Kidney (tissue), 14 donors: ENCODE data around the gene SLC35A3. TPM values are rescaled to one million over a fixed set of nuclear protein-coding genes. Genes with fewer than 3 reads are reported as not detected.
"Not testable (repeated sequence)": the region's sequence is repeated elsewhere in the genome, so short reads cannot be mapped to it uniquely, and the experiment has no call there.

Source experiments
- DNase-seq, 5 donors: peaks; one replicate each; pipeline ENCODE4 v3.0.0-alpha.2; 2013 to 2020
- FAIRE-seq: peaks from 2 replicates; lab custom pipeline; 2012; peaks lifted over from hg19 to GRCh38; lab: Jason Lieb, UNC
- H3K27ac ChIP-seq, 2 donors: one replicate each; pipeline ENCODE4 v1.7.0; 2013; ENCODE audit warnings: low read depth in 2 of 2, low read length in 2 of 2, inconsistent platforms in 1 of 2
- H3K27me3 ChIP-seq: one replicate; pipeline ENCODE4 v1.7.1; 2013; ENCODE audit warnings: low read length, inconsistent platforms; ENCODE audit not compliant: control insufficient read depth, insufficient read depth
- H3K36me3 ChIP-seq, 3 donors: one replicate each; pipeline versions ENCODE4 v1.7.0 to v1.7.1; 2013; ENCODE audit warnings: low read length in 3 of 3, control low read depth in 1 of 3, inconsistent platforms in 1 of 3; ENCODE audit not compliant: insufficient read depth in 3 of 3, control insufficient read depth in 2 of 3
- H3K4me1 ChIP-seq, 3 donors: one replicate each; pipeline versions ENCODE4 v1.7.0 to v1.7.1; 2013; ENCODE audit warnings: low read length in 3 of 3, inconsistent platforms in 1 of 3, low read depth in 1 of 3; ENCODE audit not compliant: control insufficient read depth in 2 of 3, insufficient read depth in 2 of 3
- H3K4me3 ChIP-seq, 3 donors: one replicate each; pipeline versions ENCODE4 v1.7.0 to v1.8.1; 2013; ENCODE audit warnings: low read length in 3 of 3, control low read depth in 1 of 3, inconsistent platforms in 1 of 3
- H3K9ac ChIP-seq, 3 donors: one replicate each; pipeline versions ENCODE4 v1.7.0 to v1.7.1; 2013; ENCODE audit warnings: low read length in 3 of 3, control low read depth in 1 of 3, inconsistent platforms in 1 of 3
- H3K9me3 ChIP-seq, 3 donors: one replicate each; pipeline versions ENCODE4 v1.7.0 to v1.7.1; 2013; ENCODE audit warnings: low read length in 3 of 3, control low read depth in 1 of 3, inconsistent platforms in 1 of 3; ENCODE audit not compliant: control insufficient read depth in 2 of 3, insufficient read depth in 1 of 3
- CTCF ChIP-seq: IDR thresholded peaks from 3 replicates; pipeline ENCODE4 v1.5.1; 2012; ENCODE audit warnings: mild to moderate bottlenecking, moderate library complexity, borderline replicate concordance; ENCODE audit not compliant: insufficient read depth; ENCODE audit errors: extremely low read depth
- intact Hi-C: fragments of 100-400 bp; cut with DNase I; formaldehyde crosslinking; loops from one replicate; pipeline ENCODE4 v1.11.1; 2022
- polyA plus RNA-seq: library from polyadenylated mRNA; stranded (reverse); fragments of 350-450 nt; fragmentation: Illumina TruSeq; extraction: RNeasy Lipid Tissue Mini Kit (QIAGEN cat#74804); gene quantifications from one replicate; pipeline ENCODE4 v1.2.3, GENCODE V29; 2014; ENCODE audit warnings: low read depth, low replicate concordance; ENCODE audit not compliant: insufficient read depth
- total RNA-seq: library from RNA; stranded (reverse); fragmentation: NEBNext Ultra II Directional; extraction: Animal tissue kit (Norgen Biotek cat#: 25700); gene quantifications from one replicate; pipeline ENCODE4 v1.2.1, GENCODE V29; 2021
- donor health status: control.
- donor health status: control.
- donor health status: control.
- donor health status: control.
- donor health status: control.
- donor health status: DM: yes; HTN: yes; CAD: no.
- donor health status: Normal renal cell carcinoma (clear cell type).

SLC35A3 gene
- total and polyA plus RNA-seq, 2 donors from 2014 or later: 17.9 to 28.2 TPM

GRCh38 chr1:99975529-99975928, 5.7 kb downstream of the SLC35A3 start:
- H3K27me3 ChIP-seq: no peaks in the 10 kb centered on the region
- no peak overlapping the region for H3K9ac ChIP-seq
- H3K9me3 ChIP-seq: no peaks in the 10 kb centered on the region
- no peak for FAIRE-seq
- intact Hi-C loops: no loop called here
- H3K4me1 ChIP-seq: peaks cover 0 to 4% (median 0%) of the 10 kb centered on the region in 3 donors
- H3K27ac ChIP-seq: no peak overlapping the region
- H3K36me3 ChIP-seq: peaks cover 0 to 3% (median 0%) of the 10 kb centered on the region in 3 donors
- TF ChIP-seq CTCF: no peak
- no peak for DNase-seq
- H3K4me3 ChIP-seq: no peak overlapping the region

GRCh38 chr1:99977326-99977725, 7.5 kb downstream of the SLC35A3 start:
- H3K4me3 ChIP-seq, H3K27me3 ChIP-seq, H3K4me1 ChIP-seq, H3K9ac ChIP-seq, H3K9me3 ChIP-seq, intact Hi-C loops, FAIRE-seq, H3K27ac ChIP-seq, H3K36me3 ChIP-seq: not testable (repeated sequence)
- DNase-seq: peak in 3 of 5 donors; percentile 35 to 46 (median 45)

GRCh38 chr1:99978218-99978617, 8.4 kb downstream of the SLC35A3 start:
- intact Hi-C loops: no loop called here
- FAIRE-seq: no peak
- Histone ChIP-seq H3K4me1 (no peaks in the 10 kb centered on the region), H3K27ac (no peak overlapping the region), H3K4me3 (no peak overlapping the region), H3K9ac (no peak overlapping the region), H3K36me3 (peaks cover 0 to 3% (median 0%) of the 10 kb centered on the region in 3 donors), H3K9me3 (no peaks in the 10 kb centered on the region), H3K27me3 (no peaks in the 10 kb centered on the region)
- no peak for TF ChIP-seq CTCF
- no peak for DNase-seq

- intact Hi-C loops: no loop called here
- Histone ChIP-seq H3K4me1 (no peaks in the 10 kb centered on the region), H3K9ac (no peak overlapping the region), H3K27ac (no peak overlapping the region), H3K36me3 (peaks cover 0 to 3% (median 0%) of the 10 kb centered on the region in 3 donors), H3K9me3 (no peaks in the 10 kb centered on the region), H3K27me3 (no peaks in the 10 kb centered on the region), H3K4me3 (no peak overlapping the region)
- no peak for TF ChIP-seq CTCF
- no peak for DNase-seq
- FAIRE-seq: no peak
Observed at GRCh38 chr1:99979091-99979490, 9.3 kb downstream of the SLC35A3 start.
